Osteoblast (primary cell): ENCODE measurements around the gene CNDP2. TPM values are rescaled to one million over a fixed set of nuclear protein-coding genes. Genes with fewer than 3 reads are reported as not detected.

ENCODE experiments used
- DNase-seq: peaks from one replicate; pipeline ENCODE4 v3.0.0; 2011; ENCODE audit warnings: low spot score, mixed read lengths; ENCODE audit not compliant: insufficient read length; ENCODE audit errors: missing footprints
- H2AFZ ChIP-seq: 2 replicates; pipeline ENCODE4 v1.6.0; 2011; ENCODE audit warnings: mild to moderate bottlenecking, low read length
- H3K27ac ChIP-seq: 2 replicates; pipeline ENCODE4 v1.5.1; 2011; ENCODE audit warnings: mild to moderate bottlenecking, low read depth, low read length, moderate library complexity
- H3K27me3 ChIP-seq: 2 replicates; pipeline ENCODE4 v1.6.0; 2012; ENCODE audit warnings: mild to moderate bottlenecking, control low read depth, inconsistent platforms, low read length, moderate library complexity; ENCODE audit not compliant: insufficient read depth
- H3K36me3 ChIP-seq: 2 replicates; pipeline ENCODE4 v1.5.1; 2011; ENCODE audit warnings: mild to moderate bottlenecking, low read length, control low read depth, moderate library complexity; ENCODE audit not compliant: insufficient read depth
- H3K4me1 ChIP-seq: 2 replicates; pipeline ENCODE4 v1.5.1; 2011; ENCODE audit warnings: mild to moderate bottlenecking, low read length, control low read depth, moderate library complexity; ENCODE audit not compliant: insufficient read depth
- H3K4me2 ChIP-seq: 2 replicates; pipeline ENCODE4 v1.6.0; 2011; ENCODE audit warnings: mild to moderate bottlenecking, low read length; ENCODE audit not compliant: insufficient read depth
- H3K4me3 ChIP-seq: fragments of 200-600 bp; sonication (generic); 3 replicates; pipeline ENCODE4 v1.5.1; 2012; ENCODE audit warnings: mild to moderate bottlenecking, low read length, inconsistent platforms; ENCODE audit not compliant: insufficient read depth
- H3K79me2 ChIP-seq: 2 replicates; pipeline ENCODE4 v1.6.0; 2012; ENCODE audit warnings: mild to moderate bottlenecking, low read length, control low read depth, inconsistent platforms; ENCODE audit not compliant: insufficient read depth
- H3K9me3 ChIP-seq: 2 replicates; pipeline ENCODE4 v1.5.1; 2011; ENCODE audit warnings: low read depth, low read length, control low read depth
- H4K20me1 ChIP-seq: 2 replicates; pipeline ENCODE4 v1.6.0; 2012; ENCODE audit warnings: mild to moderate bottlenecking, low read length, control low read depth; ENCODE audit not compliant: insufficient read depth
- CTCF ChIP-seq: IDR thresholded peaks from 2 replicates; pipeline ENCODE4 v1.5.1; 2011; ENCODE audit warnings: mild to moderate bottlenecking, low read depth, low read length, moderate library complexity; ENCODE audit errors: extremely low read depth
- total RNA-seq: library from RNA; depleted of rRNA; stranded (reverse); fragments of >200 nt; gene quantifications from 2 replicates; pipeline ENCODE4 v1.2.3, GENCODE V29; 2012

The CNDP2 gene
- total RNA-seq, 1 donor: 25.3 TPM

- no peaks in the 10 kb centered on the region for H4K20me1 ChIP-seq
- H3K36me3 ChIP-seq: no peaks in the 10 kb centered on the region
- TF ChIP-seq CTCF: no peak
- H3K4me2 ChIP-seq: no peak overlapping the region
- no peak overlapping the region for H2AFZ ChIP-seq
- no peaks in the 10 kb centered on the region for H3K79me2 ChIP-seq
- H3K4me1 ChIP-seq: no peaks in the 10 kb centered on the region
- DNase-seq: no peak
- no peaks in the 10 kb centered on the region for H3K9me3 ChIP-seq
- no peak overlapping the region for H3K27ac ChIP-seq
- no peak overlapping the region for H3K4me3 ChIP-seq
- H3K27me3 ChIP-seq: peaks cover 2% of the 10 kb centered on the region
These were observed 71.7 kb downstream of the CNDP2 start for GRCh38 chr18:74567822-74568221.

GRCh38 chr18:74569401-74569800 lies 73.2 kb downstream of the CNDP2 start:
- Histone ChIP-seq H3K9me3 (no peaks in the 10 kb centered on the region), H3K36me3 (no peaks in the 10 kb centered on the region), H2AFZ (no peak overlapping the region), H4K20me1 (no peaks in the 10 kb centered on the region), H3K27ac (no peak overlapping the region), H3K79me2 (no peaks in the 10 kb centered on the region), H3K27me3 (peaks cover 2% of the 10 kb centered on the region), H3K4me3 (no peak overlapping the region), H3K4me2 (no peak overlapping the region), H3K4me1 (no peaks in the 10 kb centered on the region)
- no peak for TF ChIP-seq CTCF
- DNase-seq: no peak

- Histone ChIP-seq H3K9me3 (no peaks in the 10 kb centered on the region), H3K4me1 (no peaks in the 10 kb centered on the region), H4K20me1 (no peaks in the 10 kb centered on the region), H2AFZ (no peak overlapping the region), H3K27me3 (no peaks in the 10 kb centered on the region), H3K79me2 (no peaks in the 10 kb centered on the region), H3K27ac (no peak overlapping the region), H3K36me3 (no peaks in the 10 kb centered on the region), H3K4me3 (no peak overlapping the region), H3K4me2 (no peak overlapping the region)
- no peak for DNase-seq
- no peak for TF ChIP-seq CTCF
These were observed 74.1 kb downstream of the CNDP2 start for GRCh38 chr18:74570266-74570665.

- H2AFZ ChIP-seq: no peak overlapping the region
- no peak overlapping the region for H3K27ac ChIP-seq
- DNase-seq: no peak
- no peaks in the 10 kb centered on the region for H3K9me3 ChIP-seq
- no peaks in the 10 kb centered on the region for H4K20me1 ChIP-seq
- H3K4me1 ChIP-seq: no peaks in the 10 kb centered on the region
- H3K4me2 ChIP-seq: no peak overlapping the region
- no peaks in the 10 kb centered on the region for H3K36me3 ChIP-seq
- no peak overlapping the region for H3K4me3 ChIP-seq
- H3K27me3 ChIP-seq: peaks cover 1% of the 10 kb centered on the region
- H3K79me2 ChIP-seq: no peaks in the 10 kb centered on the region
- TF ChIP-seq CTCF: no peak
These were observed 75.9 kb downstream of the CNDP2 start for GRCh38 chr18:74571895-74572680.
